A549 (cell line): ENCODE measurements around the gene MYH16. TPM values are rescaled to one million over a fixed set of nuclear protein-coding genes. Genes with fewer than 3 reads are reported as not detected.
"Not testable (repeated sequence)": the region's sequence is repeated elsewhere in the genome, so short reads cannot be mapped to it uniquely, and the experiment has no call there.

Experiments used
- ATAC-seq, 2 experiments: fragments of 200-7000 bp in 1 of 2; fragments of >200 bp in 1 of 2; cut with Nextera tagmentation in 1 of 2; cut with Tn5 transposase in 1 of 2; 3 replicates each; pipeline versions ENCODE4 v1.8.0 to v1.9.1; 2018 to 2020; ENCODE audit warnings: mild to moderate bottlenecking in 1 of 2, moderate library complexity in 1 of 2
- CTCF ChIA-PET: fragments of 300-600 bp; sonication (Branson Sonifier 250); formaldehyde crosslinking; extraction: SDS; loops from one replicate; lab custom pipeline; 2021; ENCODE audit warnings: antibody characterized with exemption, inconsistent platforms; lab: Yijun Ruan, JAX
- POLR2A ChIA-PET: fragments of 350-600 bp; formaldehyde crosslinking; extraction: SDS; loops from one replicate; lab custom pipeline; 2021; ENCODE audit warnings: antibody characterized with exemption, inconsistent platforms; lab: Yijun Ruan, JAX
- DNase-seq, 2 experiments: peaks; one replicate each; pipeline versions ENCODE4 v3.0.0 to v3.0.0-alpha.2; 2011 to 2016; ENCODE audit warnings: low read depth in 1 of 2, low spot score in 1 of 2
- FAIRE-seq: peaks from 2 replicates; lab custom pipeline; 2011; peaks lifted over from hg19 to GRCh38; lab: Jason Lieb, UNC
- H3K27ac ChIP-seq, 2 experiments: fragments of >200 bp; sonication (Bioruptor Twin); formaldehyde crosslinking; 3 replicates each; pipeline ENCODE4 v1.5.1; 2016 to 2017
- H3K4me1 ChIP-seq: fragments of >200 bp; sonication (Bioruptor Twin); formaldehyde crosslinking; 3 replicates; pipeline ENCODE4 v1.6.1; 2016
- H3K4me2 ChIP-seq: fragments of >200 bp; sonication (Bioruptor Twin); formaldehyde crosslinking; 3 replicates; pipeline ENCODE4 v1.6.1; 2016
- H3K4me3 ChIP-seq: fragments of >200 bp; sonication (Bioruptor Twin); formaldehyde crosslinking; 3 replicates; pipeline ENCODE4 v1.5.1; 2016
- H3K9me3 ChIP-seq: fragments of >200 bp; sonication (Bioruptor Twin); formaldehyde crosslinking; 3 replicates; pipeline ENCODE4 v1.6.1; 2016
- ATOH8 ChIP-seq: fragments of 250-450 bp; sonication (Bioruptor Pico); IDR thresholded peaks from 2 replicates; pipeline ENCODE4 v1.5.0; 2020; ENCODE audit warnings: low read depth, mild to moderate bottlenecking, moderate library complexity
- BCL3 ChIP-seq: fragments of >200 bp; sonication (Bioruptor Twin); formaldehyde crosslinking; IDR thresholded peaks from 3 replicates; pipeline ENCODE4 v1.6.1; 2016
- BHLHE40 ChIP-seq: IDR thresholded peaks from 2 replicates; pipeline ENCODE4 v1.6.1; 2012; ENCODE audit warnings: low read depth, low read length, inconsistent platforms
- CEBPB ChIP-seq, 2 experiments: fragments of >200 bp in 1 of 2; sonication (Bioruptor Twin) in 1 of 2; formaldehyde crosslinking in 1 of 2; IDR thresholded peaks; 2 replicates each; pipeline ENCODE4 v1.6.1; 2012 to 2016
- CHD4 ChIP-seq: fragments of 200-600 bp; sonication (generic); IDR thresholded peaks from 2 replicates; pipeline ENCODE4 v1.6.1; 2016; ENCODE audit warnings: antibody characterized with exemption, mild to moderate bottlenecking, borderline replicate concordance
- E2F6 ChIP-seq: IDR thresholded peaks from 2 replicates; pipeline ENCODE4 v1.6.1; 2012; ENCODE audit warnings: low read depth, borderline replicate concordance
- EHMT2 ChIP-seq: fragments of 200-600 bp; sonication (generic); IDR thresholded peaks from 2 replicates; pipeline ENCODE4 v1.6.1; 2016; ENCODE audit warnings: antibody characterized with exemption, low read depth, mild to moderate bottlenecking, moderate library complexity
- ESRRA ChIP-seq: fragments of 150-350 bp; IDR thresholded peaks from 2 replicates; pipeline ENCODE4 v1.6.1; 2014; ENCODE audit warnings: mild to moderate bottlenecking, low read length, borderline replicate concordance
- FOSL2 ChIP-seq, 2 experiments: fragments of 450-650 bp in 1 of 2; fragments of >200 bp in 1 of 2; sonication (Bioruptor Twin) in 1 of 2; formaldehyde crosslinking; IDR thresholded peaks; 2 replicates each; pipeline versions ENCODE4 v1.5.0 to v1.6.1; 2016 to 2020; ENCODE audit warnings: mild to moderate bottlenecking in 1 of 2, moderate library complexity in 1 of 2
- GATA3 ChIP-seq: IDR thresholded peaks from 2 replicates; pipeline ENCODE4 v1.6.1; 2012; ENCODE audit warnings: borderline replicate concordance
- HOXA7 ChIP-seq: fragments of 250-450 bp; sonication (Bioruptor Pico); IDR thresholded peaks from 2 replicates; pipeline ENCODE4 v1.5.0; 2020; ENCODE audit warnings: mild to moderate bottlenecking, moderate library complexity
- HOXB5 ChIP-seq: fragments of 250-450 bp; sonication (Bioruptor Pico); IDR thresholded peaks from 2 replicates; pipeline ENCODE4 v1.5.0; 2020; ENCODE audit warnings: mild to moderate bottlenecking, moderate library complexity
- JUN ChIP-seq, 2 experiments: fragments of >200 bp; sonication (Bioruptor Twin); formaldehyde crosslinking; IDR thresholded peaks; 2 replicates in 1 of 2; 3 replicates in 1 of 2; pipeline ENCODE4 v1.6.1; 2016 to 2017
- JUNB ChIP-seq: fragments of >200 bp; sonication (Bioruptor Twin); formaldehyde crosslinking; IDR thresholded peaks from 2 replicates; pipeline ENCODE4 v1.6.1; 2016
- MAFK ChIP-seq: fragments of 450-650 bp; IDR thresholded peaks from 2 replicates; pipeline ENCODE4 v1.6.1; 2014; ENCODE audit not compliant: partially characterized antibody
- MAX ChIP-seq: IDR thresholded peaks from 2 replicates; pipeline ENCODE4 v1.6.1; 2012
- NFE2L2 ChIP-seq: fragments of 150-350 bp; conservative IDR thresholded peaks from 2 replicates; pipeline ENCODE4 v1.6.1; 2014; ENCODE audit warnings: low read length
- NPAS2 ChIP-seq: fragments of 250-450 bp; sonication (Bioruptor Pico); IDR thresholded peaks from 2 replicates; pipeline ENCODE4 v1.8.0; 2022; ENCODE audit warnings: mild to moderate bottlenecking, moderate library complexity, borderline replicate concordance
- NR3C1 ChIP-seq: fragments of >200 bp; sonication (Bioruptor Twin); formaldehyde crosslinking; IDR thresholded peaks from 3 replicates; pipeline ENCODE4 v1.6.1; 2017
- PBX3 ChIP-seq: IDR thresholded peaks from 2 replicates; pipeline ENCODE4 v1.6.1; 2012
- POLR2A ChIP-seq: IDR thresholded peaks from 2 replicates; pipeline ENCODE4 v1.6.1; 2012; ENCODE audit warnings: mild to moderate bottlenecking, low read length
- RAD21 ChIP-seq, 2 experiments: fragments of >200 bp in 1 of 2; sonication (Bioruptor Twin) in 1 of 2; formaldehyde crosslinking in 1 of 2; IDR thresholded peaks in 1 of 2; conservative IDR thresholded peaks in 1 of 2; 2 replicates in 1 of 2; 3 replicates in 1 of 2; pipeline ENCODE4 v1.6.1; 2012 to 2018; ENCODE audit warnings: inconsistent platforms in 1 of 2
- RCOR1 ChIP-seq: fragments of 150-350 bp; IDR thresholded peaks from 2 replicates; pipeline ENCODE4 v1.6.1; 2014; ENCODE audit warnings: antibody characterized with exemption, low read length, low read depth
- ZFP36 ChIP-seq: fragments of 450-650 bp; IDR thresholded peaks from 2 replicates; pipeline ENCODE4 v1.6.1; 2014; ENCODE audit warnings: borderline replicate concordance; ENCODE audit not compliant: partially characterized antibody
- WGBS: methylation state at CpG from one replicate; pipeline ENCODE4 v1.1.6; 2017; ENCODE audit errors: missing lambda C conversion rate; 5-methylcytosine and 5-hydroxymethylcytosine counted together
- polyA minus RNA-seq: library from RNA; depleted of rRNA, polyadenylated mRNA; stranded (reverse); fragments of >200 nt; gene quantifications from 2 replicates; pipeline ENCODE4 v1.2.3, GENCODE V29; 2011; rRNA and poly(A)+ RNA removed
- polyA plus RNA-seq, 4 experiments: library from polyadenylated mRNA; depleted of rRNA in 3 of 4; stranded (reverse); fragments of >200 nt; fragmentation: RNase III in 1 of 4; extraction: RNeasy Plus Mini Kit Qiagen cat#74134 plus additional on column Dnase treatment in 1 of 4; gene quantifications; 2 replicates in 3 of 4; 3 replicates in 1 of 4; pipeline ENCODE4 v1.2.3, GENCODE V29; 2011 to 2017

The MYH16 gene
- polyA plus RNA-seq (2011; rRNA removed) (0.28 and 0.29 TPM in 2 replicates), polyA plus RNA-seq (2017; fragmentation: RNase III; extraction: RNeasy Plus Mini Kit Qiagen cat#74134 plus additional on column Dnase treatment) (0.21 to 0.32 TPM (median 0.31 TPM) in 3 replicates), polyA minus RNA-seq (0.10 and 0.12 TPM in 2 replicates)
- 0.08 and 0.15 TPM in 2 replicates for polyA plus RNA-seq (2012; cell fraction: cytosol; rRNA removed)
- polyA plus RNA-seq (2012; cell fraction: nucleus; rRNA removed), result 0.05 and 0.12 TPM in 2 replicates

GRCh38 chr7:99272476-99273045 is at the start of gene MYH16:
Gene MYH16, plus strand, starts transcription at chr7:99272839.
- POLR2A ChIA-PET, result no interaction called here
- H3K4me2 ChIP-seq, result peak within 1 kb of the TSS; percentile 61; the same call in 1 of the 3 replicates
- peak within 1 kb of the TSS; percentile 73 to 83; a peak in 5 of 6 replicates for H3K27ac ChIP-seq
- H3K4me3 ChIP-seq, result no peak within 1 kb of the TSS
- WGBS, result 86% methylated on average over 2 of the region's 2 CpGs
- TF ChIP-seq JUNB, result no peak
- TF ChIP-seq NPAS2, result no peak
- no peak for TF ChIP-seq ESRRA
- TF ChIP-seq RCOR1, result no peak
- no peak for TF ChIP-seq PBX3
- no peak for TF ChIP-seq HOXA7 (CRISPR knock-in tag)
- no peak for TF ChIP-seq EHMT2
- TF ChIP-seq ATOH8 (CRISPR knock-in tag), result no peak
- TF ChIP-seq ZFP36, result no peak
- no peak for TF ChIP-seq POLR2A
- no peak for TF ChIP-seq BCL3
- TF ChIP-seq CHD4, result no peak
- TF ChIP-seq NR3C1, result no peak
- TF ChIP-seq CEBPB (IDR thresholded peaks at IDR 0.05), result no peak
- TF ChIP-seq BHLHE40, result no peak
- TF ChIP-seq E2F6, result no peak
- TF ChIP-seq NFE2L2, result no peak
- no peak for TF ChIP-seq GATA3
- ATAC-seq, result no peak
- CTCF ChIA-PET, result interaction anchor here (1.0 to 1.4 kb wide), 3 partner anchors 33 to 130 kb away, joined by 4 read pairs; no protein-coding TSS in a partner anchor
- H3K9me3 ChIP-seq, result no peaks in the 10 kb centered on the region
- FAIRE-seq, result no peak
- no peak for DNase-seq
- peaks cover 33% of the 10 kb centered on the region for H3K4me1 ChIP-seq

- H3K4me1 ChIP-seq, result peaks cover 32% of the 10 kb centered on the region
- DNase-seq, result peak; percentile 70 to 84
- FAIRE-seq, H3K9me3 ChIP-seq, CTCF ChIA-PET, H3K4me3 ChIP-seq: not testable (repeated sequence)
- ATAC-seq, result peak; percentile 84 to 85
- 26% methylated on average over 15 of the region's 15 CpGs for WGBS
- 0 out of 2 replicates have a peak, but pooled peaks have one; percentile 13 for TF ChIP-seq HOXB5 (CRISPR knock-in tag)
- TF ChIP-seq CEBPB (IDR thresholded peaks at IDR 0.05), result peak; percentile 74 to 85; a peak in 3 of 4 replicates
- peak; percentile 31; the same call in 1 of the 2 replicates for TF ChIP-seq E2F6
- peak; percentile 67 for TF ChIP-seq NFE2L2
- peak; percentile 60 for TF ChIP-seq MAX
- TF ChIP-seq JUNB, result peak; percentile 78
- TF ChIP-seq JUN (IDR thresholded peaks at IDR 0.05), result peak; percentile 51 to 55; a peak in 2 of 5 replicates
- TF ChIP-seq RAD21 (conservative IDR thresholded peaks at IDR 0.05 in 1 of 2, IDR thresholded peaks at IDR 0.05 in 1 of 2), result peak; percentile 1 to 39; a peak in 1 of 5 replicates
- peak; percentile 80 for TF ChIP-seq FOSL2 (IDR thresholded peaks at IDR 0.05)
- TF ChIP-seq FOSL2 (CRISPR knock-in tag; IDR thresholded peaks at IDR 0.05), result peak; percentile 77
- TF ChIP-seq MAFK, result peak; percentile 94
- POLR2A ChIA-PET, result interaction anchor here (1.1 kb wide), 1 partner anchor 23 kb away, joined by 3 read pairs; no protein-coding TSS in a partner anchor
- H3K27ac ChIP-seq, result peak overlapping the region; percentile 86 to 89
- H3K4me2 ChIP-seq, result peak overlapping the region; percentile 68
Measured at GRCh38 chr7:99224263-99224898, 48.3 kb upstream of the MYH16 start.
